ENCODE data around the gene HIVEP3. TPM values are rescaled to one million over a fixed set of nuclear protein-coding genes. Genes with fewer than 3 reads are reported as not detected.

HIVEP3 gene
- polyA plus RNA-seq, 1 of the 3 experiments (the other 2 are of a cell fraction) = 6.4 TPM

GRCh38 chr1:41647221-41648135, 271.2 kb downstream of the HIVEP3 start:
- Histone ChIP-seq H3K9ac (no peak overlapping the region), H3K9me2 (no peaks in the 10 kb centered on the region), H3K4me1 (ENCODE audit: control insufficient read depth in 1 of 2, insufficient read depth in 2 of 2, low read depth in 1 of 2, low read length in 1 of 2) (peaks cover 4 to 19% of the 10 kb centered on the region in 2 experiments; a peak in 2 of 4 replicates), H3K27ac (ENCODE audit: low read depth in 2 of 2, low read length in 1 of 2) (no peak overlapping the region), H3K79me2 (ENCODE audit: insufficient read depth) (no peaks in the 10 kb centered on the region), H2AFZ (ENCODE audit: low read depth) (no peak overlapping the region), H3K27me3 (ENCODE audit: insufficient read depth) (no peaks in the 10 kb centered on the region), H3K4me2 (no peak overlapping the region), H3K36me3 (replicated peaks in 1 of 2; ENCODE audit: control insufficient read depth in 1 of 2, insufficient read depth in 2 of 2, low read length in 1 of 2) (no peaks in the 10 kb centered on the region), H3K4me3 (ENCODE audit: low read depth in 2 of 2, low read length in 1 of 2) (no peak overlapping the region), H3F3A (replicated peaks; ENCODE audit: insufficient read depth) (no peaks in the 10 kb centered on the region), H3K9me3 (no peaks in the 10 kb centered on the region), H4K20me1 (ENCODE audit: insufficient read depth) (no peaks in the 10 kb centered on the region)
- DNase-seq = no peak
- CTCF ChIA-PET = no interaction called here
- no peak for TF ChIP-seq TCF12 (IDR thresholded peaks at IDR 0.05)
- no peak for TF ChIP-seq GATA2 (CRISPR knock-in tag; IDR thresholded peaks at IDR 0.05)
- TF ChIP-seq RXRA (IDR thresholded peaks at IDR 0.05; ENCODE audit: borderline replicate concordance, low read depth) = no peak
- no peak for TF ChIP-seq ZBTB33 (IDR thresholded peaks at IDR 0.05; ENCODE audit: borderline replicate concordance, low read depth)
- POLR2A ChIA-PET = no interaction called here
- WGBS (ENCODE audit: low lambda C conversion rate) = 85% methylated on average over 4 of the region's 4 CpGs

- Histone ChIP-seq H3F3A (replicated peaks; ENCODE audit: insufficient read depth) (no peaks in the 10 kb centered on the region), H2AFZ (ENCODE audit: low read depth) (no peak overlapping the region), H3K79me2 (ENCODE audit: insufficient read depth) (no peaks in the 10 kb centered on the region), H3K9me2 (no peaks in the 10 kb centered on the region), H4K20me1 (ENCODE audit: insufficient read depth) (no peaks in the 10 kb centered on the region), H3K36me3 (replicated peaks in 1 of 2; ENCODE audit: control insufficient read depth in 1 of 2, insufficient read depth in 2 of 2, low read length in 1 of 2) (no peaks in the 10 kb centered on the region), H3K27me3 (ENCODE audit: insufficient read depth) (no peaks in the 10 kb centered on the region), H3K27ac (ENCODE audit: low read depth in 2 of 2, low read length in 1 of 2) (no peak overlapping the region), H3K9ac (no peak overlapping the region), H3K4me3 (ENCODE audit: low read depth in 2 of 2, low read length in 1 of 2) (no peak overlapping the region), H3K4me2 (no peak overlapping the region), H3K4me1 (ENCODE audit: control insufficient read depth in 1 of 2, insufficient read depth in 2 of 2, low read depth in 1 of 2, low read length in 1 of 2) (peaks cover 4 to 19% of the 10 kb centered on the region in 2 experiments; a peak in 2 of 4 replicates), H3K9me3 (no peaks in the 10 kb centered on the region)
- WGBS (ENCODE audit: low lambda C conversion rate) = 87% methylated on average over 4 of the region's 4 CpGs
- ChIA-PET CTCF (no interaction called here), POLR2A (no interaction called here)
- no peak for TF ChIP-seq NFIC (IDR thresholded peaks at IDR 0.05; ENCODE audit: borderline replicate concordance)
- no peak for TF ChIP-seq CHD2 (IDR thresholded peaks at IDR 0.05; ENCODE audit: low read length, partially characterized antibody)
- no peak for TF ChIP-seq EZH2phosphoT487 (IDR thresholded peaks at IDR 0.05; ENCODE audit: borderline replicate concordance, low read depth)
- TF ChIP-seq CTCF (IDR thresholded peaks at IDR 0.05) = no peak
- TF ChIP-seq, protein P1, sequence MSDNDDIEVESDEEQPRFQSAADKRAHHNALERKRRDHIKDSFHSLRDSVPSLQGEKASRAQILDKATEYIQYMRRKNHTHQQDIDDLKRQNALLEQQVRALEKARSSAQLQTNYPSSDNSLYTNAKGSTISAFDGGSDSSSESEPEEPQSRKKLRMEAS (IDR thresholded peaks at IDR 0.05; ENCODE audit: low read depth) = no peak
- TF ChIP-seq ELF1 (IDR thresholded peaks at IDR 0.05) = no peak
- TF ChIP-seq, protein P2, sequence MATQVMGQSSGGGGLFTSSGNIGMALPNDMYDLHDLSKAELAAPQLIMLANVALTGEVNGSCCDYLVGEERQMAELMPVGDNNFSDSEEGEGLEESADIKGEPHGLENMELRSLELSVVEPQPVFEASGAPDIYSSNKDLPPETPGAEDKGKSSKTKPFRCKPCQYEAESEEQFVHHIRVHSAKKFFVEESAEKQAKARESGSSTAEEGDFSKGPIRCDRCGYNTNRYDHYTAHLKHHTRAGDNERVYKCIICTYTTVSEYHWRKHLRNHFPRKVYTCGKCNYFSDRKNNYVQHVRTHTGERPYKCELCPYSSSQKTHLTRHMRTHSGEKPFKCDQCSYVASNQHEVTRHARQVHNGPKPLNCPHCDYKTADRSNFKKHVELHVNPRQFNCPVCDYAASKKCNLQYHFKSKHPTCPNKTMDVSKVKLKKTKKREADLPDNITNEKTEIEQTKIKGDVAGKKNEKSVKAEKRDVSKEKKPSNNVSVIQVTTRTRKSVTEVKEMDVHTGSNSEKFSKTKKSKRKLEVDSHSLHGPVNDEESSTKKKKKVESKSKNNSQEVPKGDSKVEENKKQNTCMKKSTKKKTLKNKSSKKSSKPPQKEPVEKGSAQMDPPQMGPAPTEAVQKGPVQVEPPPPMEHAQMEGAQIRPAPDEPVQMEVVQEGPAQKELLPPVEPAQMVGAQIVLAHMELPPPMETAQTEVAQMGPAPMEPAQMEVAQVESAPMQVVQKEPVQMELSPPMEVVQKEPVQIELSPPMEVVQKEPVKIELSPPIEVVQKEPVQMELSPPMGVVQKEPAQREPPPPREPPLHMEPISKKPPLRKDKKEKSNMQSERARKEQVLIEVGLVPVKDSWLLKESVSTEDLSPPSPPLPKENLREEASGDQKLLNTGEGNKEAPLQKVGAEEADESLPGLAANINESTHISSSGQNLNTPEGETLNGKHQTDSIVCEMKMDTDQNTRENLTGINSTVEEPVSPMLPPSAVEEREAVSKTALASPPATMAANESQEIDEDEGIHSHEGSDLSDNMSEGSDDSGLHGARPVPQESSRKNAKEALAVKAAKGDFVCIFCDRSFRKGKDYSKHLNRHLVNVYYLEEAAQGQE (IDR thresholded peaks at IDR 0.05; ENCODE audit: low read depth, low read length) = no peak
- TF ChIP-seq MEF2A (IDR thresholded peaks at IDR 0.05; ENCODE audit: borderline replicate concordance, low read depth) = no peak
- TF ChIP-seq POLR2AphosphoS5 (IDR thresholded peaks at IDR 0.05; ENCODE audit: low read depth, low read length) = no peak
- DNase-seq = no peak
These were observed 272.5 kb downstream of the HIVEP3 start for GRCh38 chr1:41646186-41646585.
